Measurements from ENCODE around the gene RPS6KA2.

Gene RPS6KA2

GRCh38 chr6:166612471-166612881, 14.6 kb downstream of the RPS6KA2 start:
- DNase-seq: no peak

- no peak for DNase-seq
Measured at GRCh38 chr6:166611631-166612030, 15.4 kb downstream of the RPS6KA2 start.

DNA sequence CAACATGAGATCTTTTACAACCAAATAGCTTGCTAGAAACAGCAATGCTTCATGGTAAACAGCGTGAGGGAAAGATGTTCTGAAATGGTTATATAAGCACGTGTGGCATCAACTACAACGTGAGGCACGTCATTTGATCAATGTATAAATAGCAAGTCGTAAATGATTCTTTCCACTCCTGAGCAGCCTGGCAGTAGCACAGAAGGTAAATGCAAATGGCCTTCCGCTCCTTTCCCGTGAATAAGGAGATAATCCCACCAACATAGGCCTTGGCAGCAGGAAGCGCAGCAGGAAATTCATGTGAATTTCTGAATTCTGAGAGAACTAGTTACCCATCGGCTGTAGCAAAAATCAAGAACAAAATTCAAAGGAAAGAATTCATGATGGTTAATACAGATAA, 17.0 kb downstream of the RPS6KA2 start:
- no peak for DNase-seq

GRCh38 chr6:166608774-166609173, 18.3 kb downstream of the RPS6KA2 start:
- DNase-seq: no peak

GRCh38 chr6:166605752-166606151, 21.3 kb downstream of the RPS6KA2 start:
- no peak for DNase-seq

GRCh38 chr6:166604911-166605310, 22.1 kb downstream of the RPS6KA2 start:
- DNase-seq: no peak

GRCh38 chr6:166604328-166604727, 22.7 kb downstream of the RPS6KA2 start:
- DNase-seq: no peak

DNA sequence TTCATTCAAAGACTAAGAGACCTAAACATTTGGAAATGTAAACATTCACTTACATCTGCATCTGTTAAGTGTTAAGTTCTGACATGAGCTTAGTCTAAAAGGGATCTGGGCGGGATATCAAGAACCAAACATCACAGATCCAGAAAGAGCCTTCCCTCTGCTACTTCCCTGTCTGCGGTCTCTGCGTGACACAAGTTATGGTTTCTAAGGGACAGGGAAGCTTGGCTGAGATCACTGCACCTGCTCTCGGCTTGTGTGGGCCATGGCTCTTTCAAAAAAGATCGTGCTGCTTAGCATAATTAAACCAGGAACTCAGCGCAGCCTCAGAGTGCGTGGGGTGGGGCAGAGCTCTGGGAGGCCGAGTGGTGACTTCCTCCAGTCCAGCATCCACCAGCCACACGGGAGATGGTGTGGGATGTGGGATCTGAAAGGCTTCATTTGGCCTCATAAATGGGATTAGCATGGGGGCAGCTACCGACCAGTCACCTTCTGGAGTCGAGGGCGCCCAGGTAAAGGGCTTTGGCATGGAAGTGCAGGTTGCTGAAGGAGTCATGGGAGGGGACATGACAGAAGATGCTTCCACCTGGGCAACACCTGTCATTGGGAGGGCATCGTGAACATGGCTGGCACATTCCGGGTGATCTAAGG, 23.9 kb downstream of the RPS6KA2 start:
- no peak for DNase-seq

DNA sequence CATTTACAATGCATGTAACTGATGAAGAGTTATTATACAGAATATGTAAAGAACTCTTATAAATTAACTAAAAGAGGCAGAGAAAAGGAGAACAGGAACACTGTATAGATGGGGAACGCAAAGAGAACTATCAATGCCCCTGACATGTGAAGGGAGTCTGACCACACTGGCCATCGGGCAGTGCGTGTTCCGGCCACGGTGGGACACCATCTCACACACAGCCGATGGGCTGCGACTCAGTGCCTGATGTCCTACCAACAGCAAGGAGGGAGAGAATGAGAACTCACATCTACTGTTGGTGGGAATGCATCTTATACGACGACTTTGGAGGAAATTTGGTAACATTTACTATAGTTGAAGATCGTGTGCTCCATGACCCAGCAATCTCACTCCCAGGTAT, 25.1 kb downstream of the RPS6KA2 start:
- DNase-seq: no peak

DNA sequence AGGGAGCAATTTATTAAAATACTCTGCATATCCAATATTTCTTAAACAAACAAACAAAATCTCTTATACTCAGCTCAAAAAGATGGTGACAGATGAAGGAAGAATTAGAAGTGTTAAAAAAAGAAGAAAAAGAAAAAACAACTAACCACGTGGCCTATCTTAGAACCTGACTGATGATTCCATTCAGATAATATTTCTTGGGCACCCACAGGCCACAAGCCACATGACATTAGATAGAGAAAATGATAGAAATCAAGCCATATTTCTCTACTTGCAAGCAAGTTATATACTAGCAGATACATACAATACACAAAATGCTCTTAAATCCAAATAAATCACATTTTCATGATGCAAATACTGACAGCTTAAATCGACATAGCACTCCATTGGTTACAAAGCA, 26.1 kb downstream of the RPS6KA2 start:
- DNase-seq: no peak

DNA sequence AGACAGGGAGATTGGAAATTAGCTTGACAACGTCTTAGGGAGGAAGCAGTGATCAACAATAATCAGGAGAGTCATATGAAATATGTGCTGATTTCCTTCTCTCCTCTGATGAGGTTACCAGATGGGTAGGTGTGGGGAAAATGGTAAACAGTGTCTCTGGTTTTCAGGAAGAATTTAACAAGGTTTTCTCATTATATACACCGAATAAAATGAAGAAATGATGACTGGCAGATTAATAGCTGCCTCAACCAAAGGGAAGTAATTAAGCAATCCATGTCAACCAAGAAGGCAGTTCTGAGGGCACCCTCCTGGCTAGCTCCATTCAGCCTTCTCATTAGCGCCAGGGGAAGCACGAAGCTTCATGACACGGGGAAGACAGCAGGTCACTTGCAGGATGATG, 27.8 kb downstream of the RPS6KA2 start:
- DNase-seq: no peak

- DNase-seq: no peak
Measured at GRCh38 chr6:166598441-166599138, 28.5 kb downstream of the RPS6KA2 start.

DNA sequence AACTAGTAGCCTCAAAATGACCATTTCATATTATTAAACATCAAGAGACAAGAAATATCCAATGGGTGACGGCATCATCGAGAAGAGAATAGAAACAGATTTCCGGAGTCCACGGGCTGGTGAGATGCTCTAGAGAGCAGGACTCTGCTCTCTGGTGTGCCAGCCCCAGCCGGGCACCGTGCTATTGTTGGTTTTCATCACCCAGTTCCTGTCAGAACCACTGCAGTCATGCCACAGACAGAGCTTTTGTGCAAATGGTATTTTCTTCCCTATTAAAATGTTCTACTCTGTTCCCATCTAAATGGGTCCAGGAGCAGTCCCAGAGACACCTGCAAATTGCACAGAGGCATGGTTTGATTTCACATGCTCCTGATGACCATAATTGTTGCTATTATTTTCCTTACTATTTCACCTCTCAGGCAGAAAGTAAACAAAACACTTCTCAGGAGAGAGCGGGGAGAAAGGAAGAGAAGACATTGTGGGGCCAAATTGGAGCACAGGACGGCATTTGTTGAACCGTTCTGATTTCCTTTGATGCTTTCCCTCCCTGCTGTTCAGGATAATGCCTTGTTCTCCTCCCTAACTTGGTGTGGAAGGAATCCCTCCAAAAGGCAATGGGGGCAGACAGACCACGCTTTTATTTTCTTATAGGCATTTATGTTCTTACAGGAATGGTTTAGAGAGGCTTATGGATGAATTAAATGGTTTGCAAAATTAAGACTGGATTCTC, 29.2 kb downstream of the RPS6KA2 start:
- no peak for DNase-seq

- no peak for DNase-seq
Measured at GRCh38 chr6:166596776-166597507, 30.1 kb downstream of the RPS6KA2 start.

- DNase-seq: no peak
Measured at GRCh38 chr6:166595949-166596348, 31.1 kb downstream of the RPS6KA2 start.

DNA sequence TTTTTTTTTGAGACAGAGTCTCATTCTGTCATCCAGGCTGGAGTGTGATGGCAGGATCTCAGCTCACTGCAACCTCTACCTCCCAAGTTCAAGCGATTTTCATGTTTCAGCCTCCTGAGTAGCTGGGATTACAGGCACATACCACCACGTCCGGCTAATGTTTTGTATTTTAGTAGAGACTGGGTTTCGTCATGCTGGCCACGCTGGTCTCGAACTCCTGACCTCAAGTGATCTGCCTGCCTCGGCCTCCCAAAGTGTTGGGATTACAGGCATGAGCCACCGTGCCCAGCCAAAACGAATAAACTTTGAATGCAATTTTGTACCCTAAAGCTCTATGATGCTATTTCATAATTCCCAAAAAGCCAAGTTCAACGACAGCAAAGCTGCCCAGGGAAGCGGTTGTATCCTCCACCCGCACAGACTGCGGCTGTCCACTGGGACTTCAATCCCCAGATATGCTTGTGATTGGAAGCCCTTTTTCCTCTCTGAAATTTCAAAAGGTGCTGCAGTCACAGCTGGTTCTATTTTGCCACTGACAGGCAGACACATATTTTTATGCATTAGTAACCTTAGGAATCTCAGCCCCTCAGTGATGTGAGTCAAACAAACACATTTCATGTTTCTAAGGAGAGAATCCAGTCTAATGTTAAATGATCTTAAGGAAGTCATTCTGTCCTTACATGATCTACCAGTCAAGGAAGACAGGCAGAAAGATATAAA, 31.8 kb downstream of the RPS6KA2 start:
- no peak for DNase-seq

GRCh38 chr6:166592821-166593220, 34.2 kb downstream of the RPS6KA2 start:
- no peak for DNase-seq

- no peak for DNase-seq
Measured at GRCh38 chr6:166591961-166592520, 35.0 kb downstream of the RPS6KA2 start.

GRCh38 chr6:166591026-166591425, 36.0 kb downstream of the RPS6KA2 start:
- DNase-seq: no peak

GRCh38 chr6:166589786-166590574, 37.1 kb downstream of the RPS6KA2 start:
- DNase-seq: no peak

DNA sequence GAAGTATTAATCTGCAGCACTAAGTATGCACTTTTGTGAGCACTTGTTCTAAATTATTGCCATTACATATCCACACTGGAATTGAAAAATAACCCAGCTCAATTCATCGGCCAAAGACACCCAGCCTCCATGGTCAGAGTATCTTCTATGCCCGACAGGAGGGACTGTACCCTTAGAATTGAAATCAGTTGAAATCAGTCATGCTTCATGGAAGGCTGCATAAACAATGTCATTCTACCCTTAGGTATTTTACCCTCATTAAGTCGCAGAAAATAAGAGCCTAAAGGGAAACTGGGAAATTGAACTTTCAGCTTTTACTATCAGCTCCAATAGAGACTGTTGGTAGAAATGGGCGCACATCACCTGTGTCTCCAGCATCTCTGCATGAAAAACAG, 37.7 kb downstream of the RPS6KA2 start:
- no peak for DNase-seq

Data from CD4-positive, alpha-beta T cell treated with Interleukin-15 for 1 hour (primary cell).